NT2/D1 (cell line): ENCODE measurements around the gene MYMX.

Source experiments
- SUZ12 ChIP-seq: IDR thresholded peaks from 2 replicates; pipeline ENCODE4 v1.6.1; 2011; ENCODE audit not compliant: insufficient read length, insufficient read depth; ENCODE audit errors: extremely low read depth
- YY1 ChIP-seq: IDR thresholded peaks from 2 replicates; pipeline ENCODE4 v1.6.1; 2011; ENCODE audit not compliant: insufficient read length, insufficient read depth
- ZNF274 ChIP-seq: IDR thresholded peaks from 2 replicates; pipeline ENCODE4 v1.6.1; 2011; ENCODE audit warnings: mild to moderate bottlenecking, low read depth, low read length

GRCh38 chr6:44203955-44204354 lies 12.8 kb upstream of the MYMX start:
- no peak for TF ChIP-seq SUZ12
- TF ChIP-seq ZNF274 = no peak
- no peak for TF ChIP-seq YY1
